Astrocyte of the cerebellum (primary cell): ENCODE data around the gene DRGX.

ENCODE experiments used
- DNase-seq: peaks from one replicate; pipeline ENCODE4 v3.0.0-alpha.2; 2011; ENCODE audit warnings: low read depth
- H3K4me3 ChIP-seq: 2 replicates; pipeline ENCODE4 v1.5.1; 2011; ENCODE audit warnings: mild to moderate bottlenecking, low read depth, low read length, moderate library complexity
- CTCF ChIP-seq: IDR thresholded peaks from 2 replicates; pipeline ENCODE4 v1.5.1; 2012; ENCODE audit warnings: low read length, low read depth, moderate library complexity, mild to moderate bottlenecking; ENCODE audit errors: missing control alignments
- in situ Hi-C: cut with HindIII; loops from 2 replicates; pipeline ENCODE4 v1.10.0; 2017; ENCODE audit warnings: low sequenced_read_pairs

The DRGX gene

GRCh38 chr10:49320191-49320590 lies 75.7 kb downstream of the DRGX start:
- no peak for DNase-seq
- TF ChIP-seq CTCF = no peak
- in situ Hi-C loops = no loop called here
- H3K4me3 ChIP-seq = no peak overlapping the region

- in situ Hi-C loops = no loop called here
- TF ChIP-seq CTCF = no peak
- no peak for DNase-seq
- no peak overlapping the region for H3K4me3 ChIP-seq
These were observed 76.7 kb downstream of the DRGX start for GRCh38 chr10:49319206-49319605.

- no peak overlapping the region for H3K4me3 ChIP-seq
- in situ Hi-C loops = no loop called here
- DNase-seq = no peak
- TF ChIP-seq CTCF = no peak
These were observed 77.1 kb downstream of the DRGX start for GRCh38 chr10:49318755-49319154.

- no peak overlapping the region for H3K4me3 ChIP-seq
- no peak for DNase-seq
- in situ Hi-C loops = no loop called here
- TF ChIP-seq CTCF = no peak
These were observed 77.9 kb downstream of the DRGX start for GRCh38 chr10:49318028-49318427.

GRCh38 chr10:49314806-49315205 lies 81.1 kb downstream of the DRGX start:
- no peak for DNase-seq
- H3K4me3 ChIP-seq = no peak overlapping the region
- no peak for TF ChIP-seq CTCF
- in situ Hi-C loops = no loop called here
